Stimulated activated CD4-positive, alpha-beta T cell treated with anti-CD3 and anti-CD28 coated beads, Interleukin-2, amount 100 ng/mL, for 48 hours (primary cell): ENCODE measurements around the gene METTL16.
A peak's percentile ranks its signal among the peaks of the same experiment; 100 is the strongest.
"Not testable (repeated sequence)": the region's sequence is repeated elsewhere in the genome, so short reads cannot be mapped to it uniquely, and the experiment has no call there.

Source experiments
- DNase-seq, 2 donors: peaks; one replicate each; pipeline ENCODE4 v3.0.0-alpha.2; 2020

Gene METTL16, protein sequence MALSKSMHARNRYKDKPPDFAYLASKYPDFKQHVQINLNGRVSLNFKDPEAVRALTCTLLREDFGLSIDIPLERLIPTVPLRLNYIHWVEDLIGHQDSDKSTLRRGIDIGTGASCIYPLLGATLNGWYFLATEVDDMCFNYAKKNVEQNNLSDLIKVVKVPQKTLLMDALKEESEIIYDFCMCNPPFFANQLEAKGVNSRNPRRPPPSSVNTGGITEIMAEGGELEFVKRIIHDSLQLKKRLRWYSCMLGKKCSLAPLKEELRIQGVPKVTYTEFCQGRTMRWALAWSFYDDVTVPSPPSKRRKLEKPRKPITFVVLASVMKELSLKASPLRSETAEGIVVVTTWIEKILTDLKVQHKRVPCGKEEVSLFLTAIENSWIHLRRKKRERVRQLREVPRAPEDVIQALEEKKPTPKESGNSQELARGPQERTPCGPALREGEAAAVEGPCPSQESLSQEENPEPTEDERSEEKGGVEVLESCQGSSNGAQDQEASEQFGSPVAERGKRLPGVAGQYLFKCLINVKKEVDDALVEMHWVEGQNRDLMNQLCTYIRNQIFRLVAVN

DNA sequence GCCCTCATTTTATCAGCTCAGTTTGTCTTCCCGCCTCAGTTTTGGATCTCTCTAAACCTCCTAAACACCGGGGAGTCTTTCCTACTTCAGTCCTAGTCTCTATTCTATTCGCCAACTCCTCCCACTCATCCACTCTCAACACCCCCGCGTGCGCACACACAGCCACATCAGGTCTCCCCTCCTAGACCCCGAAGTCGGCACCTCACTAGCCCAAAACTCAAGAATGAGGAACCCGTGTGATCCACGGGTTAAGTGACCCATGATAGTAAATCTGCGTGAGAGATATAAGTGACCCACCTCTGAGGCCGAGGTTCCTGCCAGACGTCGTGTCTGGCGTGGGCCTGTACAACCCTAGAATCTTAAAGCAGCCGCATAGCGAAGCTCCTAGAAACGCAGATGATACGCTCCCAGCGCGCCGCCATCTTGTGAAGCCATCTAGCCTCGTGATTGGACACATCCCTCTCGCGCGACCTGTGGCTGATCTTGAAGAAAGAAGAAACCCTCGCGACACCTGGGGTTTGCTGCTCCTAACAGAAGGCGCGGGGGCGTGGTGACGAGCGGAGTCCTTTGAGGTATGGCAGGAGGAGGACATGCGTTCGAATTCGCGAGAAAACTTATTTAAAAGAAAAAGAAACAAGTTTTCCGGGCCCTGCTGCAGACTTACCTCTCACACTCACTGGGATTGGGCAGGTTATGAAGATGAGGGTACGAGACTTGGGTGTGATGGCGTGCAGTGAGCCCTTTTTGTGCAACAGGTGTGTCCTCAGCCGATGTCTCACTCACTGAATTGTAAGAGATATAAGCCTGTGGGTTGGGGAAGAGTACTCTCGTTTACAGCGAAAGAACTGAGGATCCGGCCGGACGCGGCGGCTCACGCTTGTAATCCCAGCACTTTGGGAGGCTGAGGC lies at the start of gene METTL16:
METTL16 (minus strand) TSS at position 427 of the 908 bp plus-strand sequence. CDS start 9,557 bp downstream, outside the sequence.
- DNase-seq, result peak; percentile 96 to 97

DNA sequence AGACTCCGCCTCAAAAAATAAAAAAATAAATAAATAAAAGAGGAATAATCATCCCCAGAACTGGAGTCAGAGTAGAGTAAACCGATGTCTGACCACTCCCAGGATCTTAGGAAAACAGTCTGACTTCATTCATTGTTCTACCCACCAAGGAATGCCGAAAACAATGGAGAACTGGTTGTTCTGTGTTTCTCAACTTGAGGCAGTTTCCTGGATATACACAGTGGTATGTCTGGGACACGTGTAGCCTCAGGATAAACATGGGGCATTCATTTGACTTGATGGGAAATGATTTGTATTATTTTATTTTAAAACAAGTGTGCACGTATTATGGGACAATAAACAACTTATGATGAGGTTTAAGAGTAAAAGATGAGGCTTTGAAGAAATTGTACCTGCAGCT lies 49.0 kb upstream of the METTL16 start:
- DNase-seq, result no peak

DNA sequence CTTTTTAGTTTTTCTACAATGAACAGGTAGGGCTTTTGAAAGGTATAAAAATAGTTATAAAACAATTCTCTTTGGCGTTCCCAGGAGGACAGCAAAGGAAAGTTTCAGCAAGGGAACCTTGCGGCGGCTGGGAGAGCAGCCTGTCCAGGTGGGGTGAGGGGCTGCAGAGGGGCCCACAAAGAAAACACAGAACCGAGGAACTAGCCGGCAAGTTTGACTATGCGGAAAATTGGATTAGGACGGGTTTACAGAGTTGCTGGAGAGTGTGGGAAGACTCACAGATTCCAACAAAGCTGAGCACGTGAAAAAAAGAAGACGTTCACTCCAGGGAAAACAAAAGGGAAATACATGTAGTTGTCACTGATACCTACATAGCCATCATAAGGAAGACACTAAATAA lies 40.2 kb upstream of the METTL16 start:
- DNase-seq, result no peak

DNA sequence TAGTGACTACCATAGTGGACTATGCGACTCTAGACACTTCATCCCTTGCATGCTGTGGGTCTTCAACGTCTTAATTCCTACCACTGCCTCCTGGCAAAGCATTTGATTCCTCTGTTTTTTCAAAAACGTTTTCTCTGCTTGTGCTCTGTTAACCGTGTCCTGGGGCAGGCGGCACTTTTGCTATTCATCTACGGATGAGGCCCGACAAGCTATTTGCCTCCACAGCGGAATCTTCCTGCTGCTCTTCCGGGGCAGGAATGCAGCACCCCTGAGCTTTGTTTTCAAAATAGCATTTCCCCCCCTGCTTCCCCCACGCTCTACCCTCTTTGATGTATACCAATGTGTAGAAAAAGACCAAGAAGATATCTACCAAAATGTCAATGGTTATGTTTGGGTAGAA lies 39.8 kb upstream of the METTL16 start:
- DNase-seq, result no peak

DNA sequence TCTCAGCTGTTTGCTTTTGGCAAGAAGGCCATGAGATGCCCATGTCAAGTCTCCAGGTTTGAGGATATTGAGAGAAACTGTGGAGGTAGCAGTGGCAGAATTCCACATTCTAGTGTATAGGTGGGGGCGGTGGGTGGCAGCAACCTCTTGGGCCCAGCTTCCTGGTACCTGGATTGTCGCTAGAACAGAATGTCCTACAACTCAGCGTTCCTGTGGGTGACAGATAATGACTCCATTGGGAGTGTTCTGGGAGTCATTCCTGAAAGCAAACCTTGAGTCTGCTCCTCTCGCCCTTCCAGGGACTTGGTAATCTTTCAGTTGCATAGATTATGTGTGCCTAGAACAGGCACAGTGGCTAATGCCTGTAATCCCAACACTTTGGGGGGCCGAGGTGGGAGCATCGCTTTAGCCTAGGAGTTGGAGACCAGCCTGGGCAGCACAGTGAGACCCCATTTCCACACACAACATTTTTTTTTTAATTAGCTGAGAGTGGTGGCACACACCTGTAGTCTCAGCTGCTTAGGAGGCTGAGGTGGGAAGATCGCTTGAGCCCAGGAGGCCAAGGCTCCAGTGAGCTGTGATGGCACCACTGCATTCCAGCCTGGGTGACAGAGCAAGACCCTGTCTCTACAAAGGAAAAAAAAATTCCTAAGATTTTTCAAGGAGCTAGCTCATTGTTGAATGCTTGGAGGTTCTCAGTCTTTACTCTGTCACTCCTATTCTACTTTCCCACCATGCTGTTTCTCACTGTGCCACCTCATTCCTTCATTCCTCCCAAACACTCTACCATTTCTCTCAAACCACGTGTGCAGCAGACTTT lies 37.9 kb upstream of the METTL16 start:
- DNase-seq, result no peak

DNA sequence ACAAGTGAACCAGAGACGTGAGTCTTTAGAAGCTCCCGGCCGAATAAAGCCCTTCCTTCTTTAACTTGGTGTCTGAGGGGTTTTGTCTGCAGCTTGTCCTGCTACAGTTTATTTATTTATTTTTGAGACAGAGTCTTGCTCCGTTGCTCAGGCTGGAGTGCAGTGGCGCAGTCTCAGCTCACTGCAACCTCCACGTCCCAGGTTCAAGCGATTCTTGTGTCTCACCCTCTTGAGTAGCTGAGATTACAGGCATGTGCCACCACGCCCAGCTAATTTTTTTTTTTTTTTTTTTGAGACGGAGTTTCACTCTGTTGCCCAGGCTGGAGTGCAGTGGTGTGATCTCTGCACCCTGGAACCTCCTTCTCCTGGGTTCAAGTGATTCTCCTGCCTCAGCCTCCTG lies 36.3 kb upstream of the METTL16 start:
- DNase-seq, result not testable (repeated sequence)

DNA sequence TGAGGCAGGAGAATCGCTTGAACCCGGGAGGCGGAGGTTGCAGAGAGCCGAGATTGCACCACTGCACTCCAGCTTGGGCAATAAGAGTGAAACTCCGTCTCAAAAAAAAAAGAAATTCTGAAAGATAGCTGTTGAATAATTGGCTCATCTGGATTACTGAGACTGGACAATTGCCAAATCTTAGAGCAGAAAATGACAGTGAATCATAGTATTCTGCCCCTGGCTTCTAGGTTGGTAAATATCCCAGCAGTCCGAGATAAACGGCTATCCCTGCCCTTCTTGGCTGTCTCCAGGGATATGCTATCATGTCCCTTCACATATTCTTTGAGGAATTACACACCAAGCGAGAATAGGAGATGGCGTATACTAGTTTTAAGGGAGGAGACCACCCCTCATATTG lies 35.5 kb upstream of the METTL16 start:
- DNase-seq, result no peak

DNA sequence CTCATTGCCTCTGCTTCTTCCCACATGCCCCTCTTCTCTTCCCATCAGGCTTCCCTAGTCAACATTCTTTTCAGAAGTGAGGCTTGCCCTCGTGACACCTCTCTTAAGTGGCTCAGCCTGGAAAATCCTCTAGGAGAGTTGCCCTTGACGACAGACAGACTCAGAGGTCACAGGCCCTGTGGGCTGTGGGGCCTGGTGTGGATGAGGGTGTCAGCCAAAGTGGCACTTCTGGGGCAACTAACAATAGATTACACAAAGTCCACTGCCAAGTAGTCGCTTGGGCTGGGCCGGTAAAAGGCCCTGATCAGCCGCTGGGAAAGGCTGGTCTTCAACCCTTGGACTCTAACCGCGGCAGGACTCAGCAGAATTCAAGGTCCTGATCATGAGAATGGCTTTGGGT lies 33.7 kb upstream of the METTL16 start:
- DNase-seq, result no peak

DNA sequence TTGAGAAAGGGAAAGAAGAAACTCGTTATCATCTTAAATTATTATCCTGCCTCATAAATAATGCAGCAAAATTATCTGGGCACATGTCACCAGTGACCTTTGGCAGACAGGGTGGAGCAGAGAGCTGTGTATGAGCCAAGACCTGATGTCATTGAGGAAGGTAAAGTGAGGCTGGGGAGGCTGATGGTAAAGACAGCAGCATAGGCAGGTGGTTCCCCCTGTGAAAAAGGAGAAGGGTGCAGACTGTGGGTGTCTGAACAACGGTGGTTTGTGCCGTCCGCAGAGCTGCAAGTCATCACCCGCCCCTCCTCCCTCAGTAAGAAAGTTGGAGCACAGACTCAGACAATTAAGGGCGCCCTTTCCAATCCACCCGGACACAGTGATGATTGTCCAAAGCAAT lies 30.8 kb upstream of the METTL16 start:
- DNase-seq, result no peak

DNA sequence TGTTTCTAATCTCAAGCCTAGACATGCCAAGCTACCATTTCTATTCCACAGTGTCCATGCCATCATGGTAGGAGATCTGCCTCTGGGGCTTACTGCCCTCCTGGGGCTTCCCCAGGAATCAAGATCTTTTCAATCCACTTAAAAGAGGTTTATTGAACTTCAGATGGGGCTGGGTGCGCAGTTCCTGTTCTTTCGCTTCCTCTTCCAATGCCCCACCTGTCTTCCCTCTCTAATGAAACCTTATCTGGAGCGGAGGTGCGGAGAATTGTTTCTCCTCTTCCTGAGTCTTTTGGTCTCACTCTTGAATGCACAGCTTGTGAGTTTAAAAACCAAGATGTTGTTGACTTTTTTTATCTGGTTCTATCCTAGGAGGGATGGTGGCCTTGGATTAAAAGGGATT lies 30.4 kb upstream of the METTL16 start:
- no peak for DNase-seq

DNA sequence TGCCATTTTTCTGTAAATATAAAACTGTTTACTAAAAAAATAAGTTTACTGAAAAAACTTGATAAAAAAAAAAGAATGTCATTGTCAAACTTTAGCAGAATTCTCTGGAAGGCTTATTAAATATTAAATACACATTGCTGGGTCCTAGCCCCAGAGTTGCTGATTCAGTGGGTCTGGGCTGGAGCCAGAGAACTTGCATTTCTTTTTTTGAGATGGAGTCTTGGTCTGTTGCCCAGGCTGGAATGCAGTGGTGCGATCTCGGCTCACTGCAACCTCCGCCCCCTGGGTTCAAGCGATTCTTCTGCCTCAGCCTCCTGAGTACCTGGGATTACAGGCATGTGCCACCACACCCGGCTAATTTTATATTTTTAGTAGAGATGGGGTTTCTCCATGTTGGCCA lies 25.9 kb upstream of the METTL16 start:
- DNase-seq, result not testable (repeated sequence)

DNA sequence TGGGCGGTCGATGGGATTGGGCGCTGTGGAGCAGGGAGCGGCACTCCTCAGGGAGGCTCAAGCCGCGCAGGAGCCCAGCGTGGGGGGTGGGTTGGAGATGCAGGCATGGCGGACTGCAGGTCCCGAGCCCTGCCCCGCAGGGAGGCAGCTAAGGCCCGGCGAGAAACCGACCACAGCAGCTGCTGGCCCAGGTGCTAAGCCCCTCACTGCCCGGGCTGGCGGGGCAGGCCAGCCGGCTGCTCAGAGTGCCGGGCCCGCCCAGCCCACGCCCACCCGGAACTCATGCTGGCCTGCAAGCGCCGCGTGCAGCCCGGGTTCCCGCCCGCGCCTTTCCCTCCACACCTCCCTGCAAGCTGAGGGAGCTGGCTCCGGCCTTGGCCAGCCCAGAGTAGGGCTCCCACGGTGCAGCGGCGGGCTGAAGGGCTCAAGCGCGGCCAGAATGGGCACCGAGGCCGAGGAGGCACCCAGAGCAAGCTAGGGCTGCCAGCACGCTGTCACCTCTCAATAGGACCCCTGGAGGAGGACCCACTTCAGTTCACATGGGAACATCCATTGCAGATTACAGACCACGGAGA lies 20.5 kb upstream of the METTL16 start:
- no peak for DNase-seq

DNA sequence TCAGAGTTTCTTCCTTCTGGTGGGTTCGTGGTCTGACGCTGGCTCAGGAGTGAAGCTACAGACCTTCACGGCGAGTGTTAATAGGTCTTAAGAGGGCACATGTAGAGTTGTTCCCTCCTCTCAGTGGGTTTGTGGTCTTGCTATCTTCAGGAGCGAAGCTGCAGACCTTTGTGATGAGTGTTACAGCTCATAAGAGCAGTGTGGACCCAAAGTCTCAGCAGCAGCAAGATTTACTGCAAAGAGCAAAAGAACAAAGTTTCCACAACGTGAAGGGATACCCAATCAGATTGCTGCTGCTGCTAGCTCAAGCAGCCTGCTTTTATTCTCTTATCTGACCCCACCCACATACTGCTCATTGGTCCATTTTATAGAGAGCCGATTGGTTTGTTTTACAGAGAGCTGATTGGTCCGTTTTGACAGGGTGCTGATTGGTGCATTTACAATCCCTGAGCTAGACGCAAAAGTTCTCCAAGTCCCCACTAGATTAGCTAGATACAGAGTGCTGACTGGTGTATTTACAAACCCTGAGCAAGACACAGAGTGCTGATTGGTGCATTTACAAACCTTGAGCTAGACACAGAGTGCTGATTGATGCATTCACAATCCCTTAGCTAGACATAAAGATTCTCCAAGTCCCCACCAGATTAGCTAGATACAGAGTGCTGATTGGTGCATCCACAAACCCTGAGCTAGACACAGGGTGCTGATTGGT lies 19.7 kb upstream of the METTL16 start:
- not testable (repeated sequence) for DNase-seq

DNA sequence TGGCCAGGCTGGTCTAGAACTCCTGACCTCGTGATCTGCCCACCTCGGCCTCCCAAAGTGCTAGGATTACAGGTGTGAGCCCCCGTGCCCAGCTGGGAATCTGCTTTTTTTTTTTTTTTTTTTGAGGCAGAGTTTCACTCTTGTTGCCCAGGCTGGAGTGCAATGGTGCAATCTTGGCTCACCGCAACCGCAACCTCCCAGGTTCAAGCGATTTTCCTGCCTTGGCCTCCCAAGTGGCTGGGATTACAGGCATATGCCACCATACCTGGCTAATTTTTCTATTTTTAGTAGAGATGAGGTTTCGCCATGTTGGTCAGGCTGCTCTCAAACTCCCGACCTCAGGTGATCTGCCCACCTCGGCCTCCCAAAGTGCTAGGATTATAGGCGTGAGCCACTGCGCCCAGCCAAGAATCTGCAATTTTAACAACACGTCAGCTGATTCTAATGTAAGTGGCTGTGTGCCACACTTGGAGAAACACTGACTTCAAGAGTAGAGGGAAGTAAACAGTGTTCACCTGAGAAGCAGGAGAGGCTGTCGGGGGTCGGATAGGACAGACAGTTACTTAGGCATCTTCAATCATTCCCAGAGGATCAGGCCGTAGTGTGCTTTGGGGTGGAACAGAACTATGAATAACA lies 10.2 kb upstream of the METTL16 start:
- not testable (repeated sequence) for DNase-seq

DNA sequence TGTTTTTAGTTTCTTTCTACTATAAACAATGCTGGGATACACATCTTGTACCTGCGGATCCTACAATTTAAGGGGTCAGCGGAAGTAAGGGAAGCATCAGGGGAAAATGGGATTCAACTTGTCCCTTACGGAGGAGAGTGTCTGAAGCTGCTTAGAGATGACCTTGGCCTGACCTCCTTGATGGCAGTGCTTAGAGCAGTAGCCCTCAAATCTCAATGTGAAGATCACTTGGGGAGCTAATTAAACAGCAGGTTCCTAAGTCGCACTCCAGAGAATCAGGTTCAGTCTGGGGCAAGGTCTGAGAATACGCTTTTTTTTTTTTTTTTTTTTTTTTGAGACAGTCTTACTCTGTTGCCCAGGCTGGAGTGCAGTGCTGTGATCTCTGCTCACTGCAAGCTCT lies 9.6 kb upstream of the METTL16 start:
- no peak for DNase-seq

DNA sequence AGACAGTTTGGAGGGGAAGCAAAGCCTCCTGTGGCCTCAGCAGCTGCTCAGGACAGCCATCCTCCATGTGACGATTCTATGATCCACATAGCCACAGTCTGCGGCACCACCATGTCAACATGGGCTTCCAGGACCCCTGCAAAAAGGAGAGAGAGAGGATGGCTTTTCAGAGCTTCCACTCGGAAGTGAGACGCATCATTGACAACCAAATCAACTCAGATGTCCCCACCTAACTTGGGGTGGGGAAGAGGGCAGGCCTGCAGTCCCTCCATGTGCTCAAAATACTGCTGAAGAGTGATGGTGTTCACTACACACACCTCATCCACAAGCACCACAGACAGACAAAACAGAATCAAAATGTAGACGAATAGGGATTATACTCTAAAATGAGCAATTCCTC lies 5.9 kb upstream of the METTL16 start:
- DNase-seq, result no peak

DNA sequence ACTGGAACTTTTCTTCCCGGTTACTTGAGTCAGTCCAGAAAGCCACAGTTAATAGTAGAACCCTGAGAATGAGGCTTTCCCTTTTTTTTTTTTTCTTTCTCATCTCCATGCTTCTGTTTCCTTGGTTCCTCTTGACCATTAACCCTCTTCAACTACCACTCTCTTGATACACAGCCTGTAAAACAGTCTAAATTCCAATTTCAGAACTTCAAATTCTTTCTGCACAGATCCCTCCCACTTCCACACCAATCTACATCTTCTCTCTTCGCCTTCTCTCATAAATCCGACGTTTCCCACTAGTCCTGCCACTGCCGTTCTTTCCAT lies 588 bp downstream of the METTL16 start:
- no peak for DNase-seq

DNA sequence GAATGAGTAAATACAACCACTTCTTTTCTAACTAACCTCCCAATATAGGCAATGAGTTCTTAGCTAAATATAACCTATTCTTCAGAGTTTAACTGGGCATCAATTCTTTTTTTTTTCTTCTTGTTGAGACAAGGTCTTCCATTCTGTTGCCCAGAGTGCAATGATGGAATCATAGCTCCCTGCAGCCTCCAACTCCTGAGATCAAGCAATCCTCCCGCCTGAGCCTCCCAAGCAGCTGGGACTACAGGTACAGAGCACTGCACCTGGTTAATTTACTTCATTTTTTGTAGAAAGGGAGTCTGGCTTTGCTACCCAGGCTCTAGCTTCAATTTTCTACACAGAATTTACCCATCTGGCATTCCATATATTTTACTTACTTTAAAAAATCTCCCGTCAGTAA lies 1.1 kb downstream of the METTL16 start:
- no peak for DNase-seq

DNA sequence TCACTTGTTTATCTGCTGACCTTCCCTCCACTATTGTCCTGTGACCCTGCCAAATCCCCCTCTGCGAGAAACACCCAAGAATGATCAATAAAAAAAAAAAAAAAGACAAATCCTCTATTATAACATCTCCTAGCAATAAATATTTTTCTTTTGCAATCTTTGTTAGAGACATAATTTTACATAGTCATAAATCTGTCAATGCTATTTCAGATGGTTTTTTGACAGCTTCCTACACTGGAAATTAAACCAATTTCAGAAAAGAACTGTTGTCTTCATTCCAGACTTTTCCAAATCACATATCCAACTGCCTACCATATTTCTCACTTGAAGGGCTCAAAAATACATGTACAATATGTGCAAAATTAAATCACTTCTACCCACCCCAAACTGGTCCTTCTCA lies 3.7 kb downstream of the METTL16 start:
- DNase-seq, result no peak

DNA sequence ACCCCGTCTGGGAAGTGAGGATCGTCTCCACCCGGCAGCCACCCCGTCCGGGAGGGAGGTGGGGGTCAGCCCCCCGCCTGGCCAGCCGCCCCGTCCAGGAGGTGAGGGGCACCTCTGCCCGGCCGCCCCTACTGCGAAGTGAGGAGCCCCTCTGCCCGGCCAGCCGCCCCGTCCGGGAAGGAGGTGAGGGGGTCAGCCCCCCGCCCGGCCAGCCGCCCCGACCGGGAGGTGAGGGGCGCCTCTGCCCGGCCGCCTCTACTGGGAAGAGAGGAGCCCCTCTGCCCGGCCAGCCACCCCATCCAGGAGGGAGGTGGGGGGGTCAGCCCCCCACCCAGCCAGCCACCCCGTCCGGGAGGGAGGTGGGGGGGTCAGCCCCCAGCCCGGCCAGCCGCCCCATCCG lies 4.7 kb downstream of the METTL16 start:
- not testable (repeated sequence) for DNase-seq

DNA sequence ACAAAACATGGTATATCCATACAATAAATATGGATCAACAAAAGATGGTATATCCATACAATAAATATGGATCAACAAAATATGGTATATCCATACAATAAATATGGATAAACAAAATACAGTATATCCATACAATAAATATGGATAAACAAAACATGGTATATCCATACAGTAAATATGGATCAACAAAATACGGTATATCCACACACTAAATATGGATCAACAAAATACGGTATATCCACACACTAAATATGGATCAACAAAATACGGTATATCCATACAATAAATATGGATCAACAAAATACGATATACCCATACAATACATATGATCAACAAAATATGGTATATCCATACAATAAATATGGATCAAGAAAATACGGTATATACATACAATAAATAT lies 8.1 kb downstream of the METTL16 start:
- no peak for DNase-seq
